GM19351 (cell line): ENCODE data around the gene USP24.
A peak's percentile ranks its signal among the peaks of the same experiment; 100 is the strongest.

Experiments used
- ATAC-seq: cut with Tn5 transposase; IDR thresholded peaks from one replicate; pipeline ENCODE4 v1.9.1; 2021; ENCODE audit warnings: mild to moderate bottlenecking, moderate library complexity; ENCODE audit not compliant: unreplicated experiment

The USP24 gene

DNA sequence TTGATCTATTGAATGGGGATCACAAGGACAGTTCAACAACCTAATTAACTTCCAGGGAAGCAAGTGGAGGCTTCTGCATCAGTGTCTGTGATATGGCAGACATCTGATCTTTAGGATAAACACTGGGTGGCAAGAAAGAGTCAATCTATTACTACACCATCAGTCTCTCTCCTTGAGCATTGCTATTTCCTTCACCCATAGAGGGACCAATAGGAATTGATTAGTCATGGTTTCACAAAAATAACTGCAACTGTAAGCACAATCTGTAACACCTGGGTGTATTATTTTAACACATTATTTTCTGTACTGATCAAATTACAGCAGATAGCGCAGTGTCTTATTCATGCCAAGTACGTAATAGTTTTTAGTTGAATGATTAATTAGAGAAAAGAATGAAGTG is 50.3 kb downstream of the USP24 start:
- ATAC-seq = no peak

DNA sequence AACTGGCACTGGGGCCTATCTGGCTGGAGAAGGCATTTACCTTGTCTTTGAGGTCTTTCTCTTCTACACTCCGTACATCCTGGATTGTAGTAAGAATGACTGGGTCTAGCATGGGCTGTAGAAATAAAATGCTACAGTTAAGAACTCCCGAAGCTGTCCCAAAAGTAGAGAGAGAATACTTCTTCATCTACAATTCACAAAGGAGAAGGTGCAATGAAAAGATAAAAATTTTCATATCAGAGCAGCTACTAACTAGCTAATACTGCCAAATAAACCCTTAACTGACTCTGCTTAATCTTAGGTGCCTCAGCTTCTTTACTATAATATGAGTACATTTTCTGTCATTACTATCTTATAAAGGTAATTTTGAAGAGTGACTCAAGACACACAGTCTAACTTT is 55.6 kb downstream of the USP24 start:
- no peak for ATAC-seq

DNA sequence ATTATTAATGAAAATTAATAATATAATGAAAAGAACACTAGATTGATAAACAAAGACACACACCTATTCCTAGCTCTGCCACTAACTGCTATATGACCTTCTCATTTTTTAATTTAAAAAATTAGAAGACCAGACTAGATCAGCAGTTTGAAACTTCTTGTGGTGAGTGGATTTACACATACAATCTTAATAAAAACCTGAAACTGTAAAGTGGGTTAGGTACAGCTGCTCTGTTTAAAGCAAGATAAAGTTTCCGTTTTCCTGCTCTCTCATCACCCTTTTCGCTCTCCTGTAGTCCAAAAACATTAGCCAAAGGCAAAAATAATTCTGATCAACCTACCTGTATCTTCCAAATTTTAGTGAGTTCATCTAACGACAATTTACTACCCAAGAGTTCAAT is 58.6 kb downstream of the USP24 start:
- no peak for ATAC-seq

DNA sequence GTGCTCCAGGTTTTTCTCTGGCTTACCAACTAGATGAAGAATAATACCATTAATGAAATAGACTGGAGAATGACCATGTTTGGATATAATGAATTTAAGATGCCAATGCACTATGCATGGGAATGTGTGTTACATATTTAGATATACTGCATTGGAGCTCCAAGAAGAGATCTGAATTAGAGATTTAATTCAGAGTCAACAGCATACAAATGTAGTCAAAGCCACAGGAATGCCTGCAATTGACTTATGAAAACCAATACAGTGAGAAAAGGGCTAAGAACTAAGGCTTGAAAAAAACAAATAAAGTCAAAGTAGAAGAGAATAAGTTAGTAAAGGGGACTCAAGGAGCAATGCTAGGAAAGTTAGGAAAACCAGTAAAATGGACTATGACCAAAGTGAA is 59.1 kb downstream of the USP24 start:
- ATAC-seq = no peak

DNA sequence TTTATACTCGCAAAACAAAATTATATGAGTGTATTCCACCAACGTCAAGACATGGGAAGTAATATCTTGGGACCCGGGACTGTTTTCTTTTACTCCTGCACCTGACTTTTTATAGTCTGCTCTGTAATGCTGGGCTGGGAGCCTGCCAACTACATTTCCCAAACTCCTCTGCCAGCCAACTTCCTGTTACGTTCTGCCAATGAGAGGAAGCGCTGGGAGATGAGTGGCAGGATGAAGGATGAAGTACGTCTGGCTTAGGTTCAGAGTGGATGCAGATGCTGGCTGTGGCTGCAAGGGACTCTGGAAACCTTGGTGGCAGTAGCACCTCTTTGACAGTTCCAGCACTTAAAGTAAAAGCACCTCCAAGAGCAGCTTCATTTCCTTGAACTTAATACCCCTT is 59.6 kb downstream of the USP24 start:
- no peak for ATAC-seq

DNA sequence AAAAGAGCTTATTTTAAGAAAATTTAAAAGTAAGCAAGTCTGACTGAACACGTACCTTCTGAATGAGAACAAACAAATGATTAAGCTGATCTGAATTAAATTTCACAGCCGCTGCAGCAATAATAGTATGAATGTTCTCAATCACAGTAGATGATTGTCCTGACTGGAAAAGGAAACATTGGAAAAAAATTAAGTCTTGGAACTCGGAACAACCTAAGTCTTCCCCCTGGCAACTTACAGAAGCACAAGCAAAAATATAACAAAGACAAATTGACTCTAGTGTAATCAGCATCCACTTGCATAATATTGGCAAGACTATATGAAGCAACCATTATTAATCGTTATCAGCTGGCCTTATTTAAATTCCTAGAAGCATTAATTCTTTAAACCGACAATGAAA is 60.5 kb downstream of the USP24 start:
- no peak for ATAC-seq

DNA sequence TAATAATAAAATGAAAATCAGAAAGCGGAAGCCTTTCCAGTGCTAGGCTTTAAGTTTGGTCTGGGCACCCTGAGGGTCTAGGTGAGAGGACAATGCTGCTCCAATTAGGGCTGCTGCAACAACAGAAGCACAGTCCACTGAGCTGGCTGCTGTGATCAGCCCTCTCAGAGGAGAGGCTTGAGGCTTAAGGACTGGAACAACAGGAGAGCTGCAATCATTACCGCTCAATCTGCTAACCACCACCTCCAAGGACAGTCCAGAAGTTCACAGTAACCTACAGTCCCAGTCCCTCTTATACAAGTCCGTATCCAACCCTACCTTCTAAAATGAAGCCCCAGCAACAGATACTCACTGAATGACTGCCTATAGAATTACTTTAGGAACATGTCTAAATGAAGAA is 62.1 kb downstream of the USP24 start:
- ATAC-seq = no peak

DNA sequence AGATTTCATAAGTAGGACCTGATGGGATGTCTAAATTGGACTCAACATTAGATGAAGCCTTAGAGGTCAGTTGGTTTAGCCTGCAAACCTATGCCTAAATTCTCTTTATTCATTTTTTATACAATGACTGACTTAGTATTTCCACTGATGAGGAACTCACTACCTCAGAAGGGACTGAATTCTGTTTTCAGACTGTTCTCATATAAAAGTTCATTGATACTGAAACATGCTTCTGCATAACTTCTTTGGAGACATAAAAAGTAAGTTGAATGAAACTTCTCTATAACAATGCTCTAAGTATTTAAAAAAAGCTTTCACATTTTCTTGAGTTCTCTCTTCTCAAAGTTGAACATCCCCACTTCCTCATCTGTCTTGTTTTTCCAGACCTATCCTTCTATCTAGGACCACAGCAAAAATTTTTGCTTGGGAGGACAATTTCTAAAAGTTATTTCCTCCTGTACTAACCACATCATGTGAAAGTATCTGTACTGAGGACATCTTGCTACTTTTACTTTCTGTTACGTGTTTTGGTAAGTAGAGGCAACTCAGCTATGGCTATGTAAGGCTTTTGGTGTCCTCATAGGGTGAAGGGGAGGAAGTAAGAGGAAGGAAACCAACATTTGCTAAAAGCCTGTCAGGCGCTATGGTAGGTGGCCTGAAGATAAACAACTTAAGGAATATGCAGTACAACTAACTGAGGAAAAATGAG is 64.1 kb downstream of the USP24 start:
- peak; percentile 99 for ATAC-seq

DNA sequence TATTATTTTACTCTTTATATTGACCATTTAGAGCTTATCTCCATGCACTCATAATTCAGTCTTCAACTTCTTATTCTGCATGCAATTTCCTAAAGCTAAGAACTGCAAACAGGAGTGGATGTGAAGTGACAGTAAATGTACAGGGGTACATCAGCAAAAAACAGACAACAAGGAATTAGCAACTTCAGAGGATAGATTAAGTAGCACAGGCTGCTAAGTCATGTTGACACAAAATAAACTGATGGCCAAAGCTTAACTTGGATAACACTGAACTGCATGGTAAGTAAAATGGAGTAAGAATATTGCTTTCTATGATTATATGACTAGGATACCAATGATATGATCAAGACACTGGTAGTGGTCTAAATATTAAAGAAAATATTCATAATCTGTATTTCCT is 66.5 kb downstream of the USP24 start:
- ATAC-seq = no peak

DNA sequence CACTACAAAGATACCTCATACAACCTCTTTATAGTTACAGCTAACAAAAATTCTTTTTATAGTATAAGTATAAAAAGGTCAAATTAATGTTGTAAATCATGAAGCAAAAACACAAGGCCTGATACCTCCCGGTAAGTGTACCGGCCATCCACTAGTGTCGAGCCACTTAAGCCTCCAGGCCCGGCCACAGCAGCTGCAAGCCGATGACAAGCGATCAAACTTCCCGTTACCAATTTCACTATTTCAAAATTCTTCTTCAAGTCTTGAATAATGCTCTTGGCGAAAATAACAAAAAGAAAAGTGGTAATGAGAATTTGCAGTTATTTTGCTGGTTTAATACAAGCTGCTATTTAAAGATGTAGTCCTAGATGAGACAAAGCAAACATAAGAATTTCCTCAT is 67.6 kb downstream of the USP24 start:
- no peak for ATAC-seq

DNA sequence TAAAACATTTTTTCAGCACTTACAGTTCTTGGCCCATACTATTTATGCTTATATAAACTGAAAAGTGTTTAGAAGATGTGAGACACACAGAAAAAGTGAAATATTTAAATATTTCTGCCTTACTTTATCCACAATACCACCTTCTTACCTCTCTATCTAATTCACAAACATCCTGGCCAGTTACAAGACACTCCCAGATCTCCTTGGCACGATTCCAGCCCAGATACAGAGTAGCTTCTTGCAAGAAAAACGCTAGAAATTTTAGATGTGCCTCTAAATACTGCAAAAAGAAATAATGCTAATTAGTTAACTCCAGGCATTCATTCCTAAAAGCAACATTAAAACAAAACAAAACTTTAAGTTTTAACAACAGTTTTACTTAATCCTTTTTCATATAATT is 68.4 kb downstream of the USP24 start:
- no peak for ATAC-seq

DNA sequence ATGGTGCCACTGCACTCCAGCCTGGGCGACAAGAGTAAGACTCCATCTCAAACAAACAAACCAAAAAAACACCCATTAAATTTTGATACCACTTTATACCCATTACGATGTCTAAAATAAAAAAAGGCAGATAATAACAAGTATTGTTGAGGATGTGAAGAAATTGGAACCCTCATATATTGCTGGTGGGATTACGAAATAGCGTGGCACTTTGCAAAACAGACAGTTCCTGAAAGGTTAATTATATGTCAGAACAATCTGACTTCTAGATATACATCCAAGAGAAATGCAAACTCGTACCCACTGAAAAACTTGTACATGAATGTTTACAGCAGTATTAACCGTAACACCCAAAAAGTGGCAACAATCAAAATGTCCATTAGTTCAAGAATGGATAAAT is 70.3 kb downstream of the USP24 start:
- ATAC-seq = no peak

DNA sequence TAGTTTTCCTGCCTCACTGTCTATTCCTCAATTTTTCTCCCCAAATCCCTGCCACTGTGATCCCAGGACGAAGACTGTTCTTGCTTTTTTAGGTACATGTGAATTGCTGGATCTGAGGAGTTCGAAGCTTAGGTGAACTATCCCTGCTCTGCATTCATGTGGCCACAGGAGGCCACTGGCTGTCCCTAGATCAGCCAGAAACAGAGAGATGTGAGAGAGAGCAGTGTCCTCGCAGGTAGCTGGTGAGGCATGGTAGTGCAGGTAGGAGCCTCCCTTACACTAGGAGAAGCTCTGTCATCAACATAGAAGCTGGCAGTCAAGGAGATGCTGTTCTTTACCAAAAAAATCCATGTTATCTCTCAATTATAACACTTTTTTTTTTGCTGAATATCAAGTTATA is 71.5 kb downstream of the USP24 start:
- ATAC-seq = peak; percentile 51

DNA sequence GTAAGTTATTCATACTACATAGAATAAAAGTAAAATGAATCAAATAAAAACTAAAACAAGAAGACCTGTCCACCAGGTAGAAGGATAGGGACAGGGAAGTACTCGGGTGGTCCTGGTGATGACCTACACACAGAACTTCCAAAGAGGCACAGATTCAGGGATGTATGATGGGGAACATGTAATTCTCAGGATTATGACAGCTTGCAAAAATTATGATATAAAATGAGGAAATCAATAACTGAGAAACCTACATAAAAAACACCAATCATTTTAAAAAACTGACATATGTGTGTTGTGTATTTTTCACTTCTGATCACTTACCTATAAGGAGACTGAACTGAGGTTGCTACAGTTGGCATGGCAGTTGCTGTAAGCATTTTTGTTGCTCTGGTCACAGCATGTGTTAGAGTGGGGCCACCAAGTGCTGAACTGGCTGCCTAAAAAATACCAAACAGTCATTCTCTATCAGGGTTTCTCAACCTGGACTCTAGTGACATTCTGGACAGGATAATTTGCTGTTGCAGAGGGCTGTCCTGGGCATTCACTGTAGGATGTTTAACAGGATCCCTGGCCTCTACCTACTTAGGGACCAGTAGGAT is 73.8 kb downstream of the USP24 start:
- ATAC-seq = no peak

DNA sequence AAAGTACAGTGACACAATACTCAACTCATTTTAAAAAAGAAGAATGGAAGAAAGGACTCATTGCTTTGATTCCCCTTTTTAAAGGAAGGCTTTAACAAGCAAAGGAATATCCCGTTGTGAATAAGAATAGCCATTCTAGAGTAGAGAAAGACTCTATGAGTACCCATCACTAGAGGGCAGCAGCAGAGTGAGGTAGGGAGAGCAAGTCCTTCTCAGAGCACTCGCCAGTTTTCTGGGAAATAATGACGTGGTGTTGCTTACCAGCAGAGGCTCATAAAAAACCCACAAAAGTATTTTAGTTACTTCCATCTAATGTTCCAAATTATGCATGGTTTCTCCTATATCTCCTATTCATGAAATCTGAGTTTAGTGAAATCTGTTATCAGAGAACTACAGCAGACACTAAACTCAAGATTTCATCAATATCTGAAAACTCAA is 74.6 kb downstream of the USP24 start:
- ATAC-seq = peak; percentile 88

DNA sequence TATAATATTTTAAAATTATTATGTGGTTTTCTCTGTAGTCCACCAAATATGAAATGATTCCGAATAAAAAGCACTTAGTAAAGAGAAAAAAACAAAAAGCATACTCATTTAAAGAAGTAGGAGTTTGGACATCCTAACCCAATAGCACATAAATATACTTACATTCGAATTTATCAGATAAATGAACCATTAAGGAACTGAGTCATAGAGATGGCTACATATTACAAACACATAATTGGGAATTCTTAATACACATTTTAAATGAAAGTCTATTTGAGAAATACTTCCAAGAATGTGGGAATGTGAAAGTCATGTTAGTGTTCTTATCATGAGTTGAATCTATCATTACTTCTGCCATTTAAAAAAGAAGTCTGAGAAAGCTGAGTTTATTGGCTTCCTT is 75.0 kb downstream of the USP24 start:
- ATAC-seq = no peak

DNA sequence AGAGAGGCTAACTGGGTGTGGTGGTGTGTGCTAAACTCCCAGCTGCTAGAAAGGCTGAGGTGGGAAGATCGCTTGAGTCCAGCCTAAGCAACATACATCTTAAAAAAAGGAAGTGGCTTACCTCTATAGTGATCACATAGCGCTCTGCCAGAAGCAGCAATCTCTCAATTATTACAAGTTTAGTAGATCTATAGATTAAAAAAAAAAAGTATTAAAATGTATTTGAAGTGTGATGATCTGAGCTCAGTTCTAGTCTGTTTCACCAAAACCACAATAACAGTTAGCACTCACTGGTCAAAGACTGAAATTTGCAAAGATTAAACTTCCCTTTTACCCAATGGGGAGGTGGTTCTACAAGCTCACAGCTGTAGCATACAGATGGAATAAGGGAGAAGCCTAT is 76.3 kb downstream of the USP24 start:
- no peak for ATAC-seq

DNA sequence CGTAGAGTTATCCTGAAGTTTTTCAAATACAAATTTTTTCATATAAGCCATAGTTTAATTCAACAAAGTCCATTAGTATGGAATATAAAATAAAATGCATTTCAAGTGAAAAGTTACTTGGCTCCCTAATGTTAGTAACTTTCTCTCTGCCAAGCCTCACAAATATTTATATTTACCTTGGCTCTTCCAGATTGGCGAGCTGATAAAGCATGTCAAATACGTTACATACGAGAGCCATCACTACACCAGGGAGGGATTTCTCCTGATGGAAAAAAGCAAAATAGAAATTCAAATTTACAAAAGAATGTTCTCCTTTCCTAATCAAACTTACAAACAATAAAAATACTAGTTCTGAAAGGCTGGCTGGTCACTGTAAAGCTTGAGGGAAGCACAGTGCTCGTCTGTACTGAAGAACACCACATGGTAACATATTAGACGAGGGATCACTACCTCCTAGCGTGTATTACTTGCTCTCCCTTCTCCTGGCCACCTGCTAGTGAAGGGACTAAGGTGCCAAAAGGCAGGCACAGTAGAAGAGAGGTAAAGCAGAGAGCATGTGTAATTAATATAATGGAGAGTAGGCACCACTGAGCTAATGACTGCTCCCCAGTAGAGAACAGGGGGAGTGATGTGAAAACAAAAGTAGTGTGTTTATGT is 80.9 kb downstream of the USP24 start:
- no peak for ATAC-seq

DNA sequence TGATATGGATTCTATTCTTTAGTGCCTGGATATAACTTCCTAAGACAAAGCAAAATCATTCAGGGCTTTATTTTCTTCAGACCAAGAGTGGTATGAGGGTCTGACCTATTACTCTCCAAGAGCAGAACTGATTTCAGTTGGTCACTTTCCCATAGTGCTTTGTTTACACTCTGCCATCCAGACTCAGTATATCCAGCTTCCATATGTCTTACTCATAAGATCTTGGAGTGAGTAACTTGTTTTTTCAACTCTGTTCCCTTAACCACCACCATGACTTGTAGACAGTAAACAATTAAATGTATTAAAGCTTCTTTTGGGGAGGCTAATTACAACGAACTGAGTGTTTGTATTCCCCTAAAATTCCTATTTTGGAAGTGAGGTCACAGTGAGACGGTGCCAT is 83.4 kb downstream of the USP24 start:
- no peak for ATAC-seq

DNA sequence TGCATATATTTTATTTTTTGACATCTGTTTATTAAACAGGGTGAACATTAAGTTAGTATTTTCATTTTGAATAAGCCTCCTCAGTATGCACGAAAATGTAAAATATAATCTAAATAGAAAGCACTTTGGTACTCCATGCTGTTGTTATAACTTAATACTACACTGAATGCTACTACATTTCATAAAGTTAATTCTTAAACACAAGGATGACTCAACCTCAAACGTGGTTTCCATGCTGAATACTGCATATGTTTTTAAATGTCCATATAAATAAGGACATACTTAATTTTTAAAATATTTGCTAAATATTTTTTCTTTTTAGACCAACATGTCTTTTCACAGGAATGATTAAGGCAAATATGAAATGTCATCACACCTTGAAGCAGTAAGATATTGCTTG is 83.9 kb downstream of the USP24 start:
- no peak for ATAC-seq

DNA sequence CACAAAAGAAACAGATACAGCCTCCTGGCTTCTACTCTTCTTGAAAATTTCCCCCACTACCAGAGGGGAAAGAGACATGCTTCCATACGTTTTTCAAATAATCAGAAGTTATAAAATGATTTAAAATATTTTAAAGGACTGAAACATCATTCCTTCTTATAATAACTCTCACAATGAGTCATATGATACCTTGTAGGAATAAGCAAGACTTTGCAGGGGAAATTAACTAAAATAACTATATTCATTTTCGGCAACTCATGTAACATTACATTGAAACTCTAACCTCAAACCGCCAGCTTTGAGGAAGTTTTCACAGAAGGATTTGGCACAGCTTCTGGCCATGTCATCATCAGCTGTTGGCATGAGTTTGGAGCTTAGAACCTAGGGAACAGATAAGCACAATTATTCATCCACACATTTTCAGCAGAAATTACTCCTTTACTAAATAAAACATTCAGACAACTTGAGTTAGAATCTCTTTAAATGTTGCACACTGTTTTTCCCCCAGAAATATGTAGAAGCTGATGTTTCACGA is 85.9 kb downstream of the USP24 start:
- no peak for ATAC-seq

DNA sequence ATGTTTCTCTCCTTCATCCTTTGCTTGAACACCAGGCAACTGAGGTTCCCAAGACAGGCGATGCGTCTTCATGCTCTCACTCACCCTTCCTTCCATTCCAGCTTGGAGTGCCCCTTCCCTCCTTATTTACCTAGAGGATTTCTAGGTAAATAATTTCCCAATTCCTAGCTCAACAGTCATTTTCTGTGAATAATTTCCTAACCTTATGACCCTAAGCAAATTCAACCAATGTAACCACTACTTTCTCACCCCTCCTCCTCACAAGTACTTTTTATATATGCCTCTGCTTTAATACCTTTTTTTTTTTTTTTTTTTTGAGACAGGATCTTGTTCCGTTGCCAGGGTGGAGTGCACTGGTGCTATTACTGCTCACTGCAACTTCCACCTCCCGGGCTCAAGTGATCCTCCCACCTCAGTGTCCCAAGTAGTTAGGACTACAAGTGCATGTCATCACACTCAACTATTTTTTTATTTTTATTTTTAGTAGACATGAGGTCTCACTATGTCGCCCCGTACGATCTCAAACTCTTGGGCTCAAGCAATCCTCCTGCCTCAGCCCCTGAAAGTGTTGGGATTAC is 86.7 kb downstream of the USP24 start:
- no peak for ATAC-seq
